ENCODE data around the gene SINHCAF. TPM values are rescaled to one million over a fixed set of nuclear protein-coding genes. Genes with fewer than 3 reads are reported as not detected.

SINHCAF gene
- total RNA-seq, 4 donors from 2014 or later, result 1.5 to 8.6 (median 2.8) TPM

DNA sequence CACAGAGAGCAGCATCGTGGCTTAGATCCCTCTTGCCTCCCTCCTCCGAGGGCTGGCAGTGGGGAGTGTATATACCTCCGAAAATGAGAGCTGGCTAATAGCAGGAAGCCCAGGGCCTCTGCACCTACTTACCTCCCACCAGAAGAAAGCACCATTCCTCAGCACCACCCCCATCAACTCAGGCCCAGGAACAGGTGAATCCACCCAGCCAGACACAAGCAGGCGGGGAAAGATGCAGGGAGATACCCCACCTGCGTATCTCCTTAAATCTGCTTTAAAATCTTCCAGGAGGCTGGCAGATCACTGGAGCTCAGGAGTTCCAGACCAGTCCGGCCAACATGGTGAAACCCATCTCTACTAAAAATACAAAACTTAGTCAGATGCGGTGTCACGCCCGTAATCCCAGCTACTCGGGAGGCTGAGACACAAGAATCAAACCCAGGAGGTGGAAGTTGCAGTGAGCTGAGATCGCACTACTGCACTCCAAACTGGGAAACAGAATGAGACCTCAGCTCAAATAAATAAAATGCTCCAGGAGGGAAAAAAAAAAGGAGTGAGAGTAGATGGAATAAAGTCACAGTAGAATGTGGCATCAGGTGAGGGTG lies 93.5 kb downstream of the SINHCAF start:
- ATAC-seq (no peak), DNase-seq (no peak)
- H3K27me3 ChIP-seq, result no peaks in the 10 kb centered on the region
- in situ Hi-C loops (cut with MboI; ENCODE audit: low sequenced_read_pairs in 4 of 4) (loop anchor here in 1 of 4 donors (25.0 kb wide), 2 partner anchors 120 to 370 kb away; no protein-coding TSS in a partner anchor), intact Hi-C loops (cut with DNase I; ENCODE audit: low total_unique reads) (loop anchor here (10.0 kb wide), 1 partner anchor 378 kb away; no protein-coding TSS in a partner anchor)
- no peak overlapping the region for H3K4me3 ChIP-seq
- no peaks in the 10 kb centered on the region for H3K36me3 ChIP-seq
- H3K4me1 ChIP-seq, result peaks cover 0 to 13% of the 10 kb centered on the region in 2 donors
- TF ChIP-seq, protein P1, sequence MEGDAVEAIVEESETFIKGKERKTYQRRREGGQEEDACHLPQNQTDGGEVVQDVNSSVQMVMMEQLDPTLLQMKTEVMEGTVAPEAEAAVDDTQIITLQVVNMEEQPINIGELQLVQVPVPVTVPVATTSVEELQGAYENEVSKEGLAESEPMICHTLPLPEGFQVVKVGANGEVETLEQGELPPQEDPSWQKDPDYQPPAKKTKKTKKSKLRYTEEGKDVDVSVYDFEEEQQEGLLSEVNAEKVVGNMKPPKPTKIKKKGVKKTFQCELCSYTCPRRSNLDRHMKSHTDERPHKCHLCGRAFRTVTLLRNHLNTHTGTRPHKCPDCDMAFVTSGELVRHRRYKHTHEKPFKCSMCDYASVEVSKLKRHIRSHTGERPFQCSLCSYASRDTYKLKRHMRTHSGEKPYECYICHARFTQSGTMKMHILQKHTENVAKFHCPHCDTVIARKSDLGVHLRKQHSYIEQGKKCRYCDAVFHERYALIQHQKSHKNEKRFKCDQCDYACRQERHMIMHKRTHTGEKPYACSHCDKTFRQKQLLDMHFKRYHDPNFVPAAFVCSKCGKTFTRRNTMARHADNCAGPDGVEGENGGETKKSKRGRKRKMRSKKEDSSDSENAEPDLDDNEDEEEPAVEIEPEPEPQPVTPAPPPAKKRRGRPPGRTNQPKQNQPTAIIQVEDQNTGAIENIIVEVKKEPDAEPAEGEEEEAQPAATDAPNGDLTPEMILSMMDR (IDR thresholded peaks at IDR 0.05 in 4 of 5, conservative IDR thresholded peaks at IDR 0.05 in 1 of 5), result no peak
- TF ChIP-seq POLR2A (IDR thresholded peaks at IDR 0.05), result no peak
- no peaks in the 10 kb centered on the region for H3K9me3 ChIP-seq
- no peak overlapping the region for H3K27ac ChIP-seq

DNA sequence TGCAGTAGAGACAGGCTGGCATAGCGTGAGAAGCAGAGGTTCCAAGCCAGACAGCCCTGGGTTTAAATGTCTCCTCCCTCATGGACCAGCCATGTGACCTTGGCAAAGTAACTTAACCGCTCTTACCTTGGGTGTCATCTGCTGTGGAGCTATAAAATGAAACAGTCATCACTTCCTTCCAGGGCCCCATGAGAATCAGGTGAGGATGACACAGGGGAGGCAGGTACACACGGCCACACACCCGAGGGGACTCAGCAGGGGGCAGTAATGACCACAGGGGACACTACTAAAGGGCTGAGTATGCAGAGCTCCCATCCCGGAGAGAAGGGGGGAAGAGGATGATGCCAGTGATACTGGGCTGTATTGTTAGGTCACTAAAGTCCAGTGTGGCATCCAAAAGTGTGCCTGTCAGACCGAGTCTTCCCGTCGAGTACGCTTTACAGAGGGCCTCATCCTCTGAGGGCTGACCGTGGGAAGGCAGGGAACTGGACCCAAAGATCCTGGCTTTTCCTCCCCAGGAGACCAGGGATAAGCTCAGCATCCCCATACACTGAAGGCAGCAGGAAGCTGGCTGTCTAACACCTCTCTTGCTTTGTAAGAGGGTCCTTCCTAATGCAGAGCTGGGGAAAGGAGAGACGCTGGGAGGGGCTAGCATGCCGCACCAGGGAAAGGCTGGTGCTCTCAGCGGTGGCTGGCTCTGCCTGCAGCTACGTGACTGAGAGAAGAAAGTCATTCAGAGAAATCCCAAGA lies 94.2 kb downstream of the SINHCAF start:
- TF ChIP-seq POLR2A (IDR thresholded peaks at IDR 0.05), result no peak
- TF ChIP-seq, protein P1 (IDR thresholded peaks at IDR 0.05 in 4 of 5, conservative IDR thresholded peaks at IDR 0.05 in 1 of 5), result no peak
- intact Hi-C loops (cut with DNase I; ENCODE audit: low total_unique reads), result loop anchor here (10.0 kb wide), 1 partner anchor 377 kb away; no protein-coding TSS in a partner anchor
- Histone ChIP-seq H3K27me3 (no peaks in the 10 kb centered on the region), H3K4me1 (peaks cover 0 to 14% of the 10 kb centered on the region in 2 donors), H3K36me3 (no peaks in the 10 kb centered on the region), H3K27ac (no peak overlapping the region), H3K4me3 (no peak overlapping the region), H3K9me3 (no peaks in the 10 kb centered on the region)
- in situ Hi-C loops (cut with MboI; ENCODE audit: low sequenced_read_pairs in 4 of 4), result loop anchor here in 1 of 4 donors (25.0 kb wide), 2 partner anchors 119 to 369 kb away; no protein-coding TSS in a partner anchor
- ATAC-seq (peak; percentile 16 to 23), DNase-seq (no peak)

Measured in gastrocnemius medialis (tissue), 4 donors.